ENCODE data around the gene PRKD3.
A peak's percentile ranks its signal among the peaks of the same experiment; 100 is the strongest.

The PRKD3 gene

GRCh38 chr2:37357530-37357929, 32.9 kb upstream of the PRKD3 start:
- Histone ChIP-seq H3K27ac (ENCODE audit: low read depth, low read length) (no peak overlapping the region), H3K36me3 (ENCODE audit: control insufficient read depth, insufficient read depth, low read length) (no peaks in the 10 kb centered on the region), H3K9me3 (ENCODE audit: control insufficient read depth, insufficient read depth, low read length) (no peaks in the 10 kb centered on the region), H3K27me3 (ENCODE audit: control insufficient read depth, insufficient read depth, low read length) (no peaks in the 10 kb centered on the region), H3K4me1 (ENCODE audit: control insufficient read depth, insufficient read depth, low read length) (peaks cover 4% of the 10 kb centered on the region; the same call in 1 of the 2 replicates), H3K9ac (ENCODE audit: low read depth, low read length) (no peak overlapping the region), H3K4me3 (ENCODE audit: low read depth, low read length) (no peak overlapping the region)

DNA sequence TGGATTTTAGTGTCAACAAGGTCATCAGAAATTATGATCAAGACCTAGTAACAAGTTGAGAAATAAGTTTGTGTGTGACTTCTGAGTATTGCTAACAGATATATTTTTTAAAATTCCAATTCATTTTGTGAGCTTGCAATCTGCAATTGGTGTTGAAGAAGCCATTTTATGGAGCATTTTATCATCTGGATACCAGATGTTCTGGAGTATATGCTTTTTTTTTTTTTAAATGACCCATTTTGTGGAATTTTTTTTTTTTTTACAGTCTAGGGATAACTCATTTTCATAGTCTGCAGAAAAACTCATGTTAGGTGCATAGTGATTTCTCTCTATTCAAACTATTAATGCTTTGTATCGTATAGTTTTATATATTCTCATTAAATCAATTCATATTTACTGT, 32.4 kb upstream of the PRKD3 start:
- no peak overlapping the region for H3K9ac ChIP-seq (ENCODE audit: low read depth, low read length)
- H3K9me3 ChIP-seq (ENCODE audit: control insufficient read depth, insufficient read depth, low read length): no peaks in the 10 kb centered on the region
- H3K27me3 ChIP-seq (ENCODE audit: control insufficient read depth, insufficient read depth, low read length): no peaks in the 10 kb centered on the region
- peaks cover 4% of the 10 kb centered on the region; the same call in 1 of the 2 replicates for H3K4me1 ChIP-seq (ENCODE audit: control insufficient read depth, insufficient read depth, low read length)
- no peaks in the 10 kb centered on the region for H3K36me3 ChIP-seq (ENCODE audit: control insufficient read depth, insufficient read depth, low read length)
- no peak overlapping the region for H3K4me3 ChIP-seq (ENCODE audit: low read depth, low read length)
- no peak overlapping the region for H3K27ac ChIP-seq (ENCODE audit: low read depth, low read length)

DNA sequence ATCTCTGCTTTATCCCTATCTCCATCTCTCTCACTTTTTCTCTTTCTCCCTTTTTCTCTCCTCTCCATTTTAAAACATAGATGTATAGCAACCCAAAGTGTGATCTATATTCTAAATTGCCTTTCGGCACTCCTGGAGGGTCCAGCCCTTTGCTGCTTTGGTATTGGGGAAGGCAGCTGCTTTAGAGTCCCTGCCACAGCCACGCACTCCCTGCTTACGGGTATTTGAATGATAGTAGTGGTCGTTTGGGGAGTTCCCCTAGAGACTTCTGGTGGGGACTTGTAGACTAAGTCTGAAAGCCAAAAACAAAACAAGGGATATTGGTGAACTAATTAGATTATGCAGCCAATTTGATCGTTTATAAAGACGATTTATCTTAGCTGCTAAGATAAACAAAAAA, 31.7 kb upstream of the PRKD3 start:
- Histone ChIP-seq H3K9ac (ENCODE audit: low read depth, low read length) (no peak overlapping the region), H3K9me3 (ENCODE audit: control insufficient read depth, insufficient read depth, low read length) (no peaks in the 10 kb centered on the region), H3K4me3 (ENCODE audit: low read depth, low read length) (no peak overlapping the region), H3K27me3 (ENCODE audit: control insufficient read depth, insufficient read depth, low read length) (no peaks in the 10 kb centered on the region), H3K36me3 (ENCODE audit: control insufficient read depth, insufficient read depth, low read length) (no peaks in the 10 kb centered on the region), H3K27ac (ENCODE audit: low read depth, low read length) (no peak overlapping the region), H3K4me1 (ENCODE audit: control insufficient read depth, insufficient read depth, low read length) (peaks cover 4% of the 10 kb centered on the region; the same call in 1 of the 2 replicates)

DNA sequence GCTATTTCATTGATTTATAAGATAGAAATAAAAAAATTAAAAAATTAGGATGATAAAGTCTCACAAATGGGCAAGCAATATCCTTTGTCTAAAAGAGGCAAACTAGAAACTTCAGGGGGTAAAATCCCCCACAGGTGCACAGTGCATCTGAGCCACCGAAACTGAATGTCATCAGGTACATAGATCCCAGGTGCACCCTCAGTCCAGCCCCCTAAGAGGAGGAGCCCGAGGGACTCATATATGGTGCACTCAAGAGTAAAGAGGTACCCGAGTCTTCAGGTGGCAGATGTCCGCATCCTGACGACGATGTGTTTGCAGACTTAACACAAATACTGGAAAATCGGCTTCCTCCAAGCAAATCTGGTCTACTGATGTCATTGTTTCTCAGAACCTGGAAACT, 31.1 kb upstream of the PRKD3 start:
- H3K27ac ChIP-seq (ENCODE audit: low read depth, low read length): no peak overlapping the region
- peaks cover 4% of the 10 kb centered on the region; the same call in 1 of the 2 replicates for H3K4me1 ChIP-seq (ENCODE audit: control insufficient read depth, insufficient read depth, low read length)
- no peak overlapping the region for H3K4me3 ChIP-seq (ENCODE audit: low read depth, low read length)
- H3K36me3 ChIP-seq (ENCODE audit: control insufficient read depth, insufficient read depth, low read length): no peaks in the 10 kb centered on the region
- no peaks in the 10 kb centered on the region for H3K9me3 ChIP-seq (ENCODE audit: control insufficient read depth, insufficient read depth, low read length)
- H3K9ac ChIP-seq (ENCODE audit: low read depth, low read length): no peak overlapping the region
- H3K27me3 ChIP-seq (ENCODE audit: control insufficient read depth, insufficient read depth, low read length): no peaks in the 10 kb centered on the region

GRCh38 chr2:37354531-37354930, 29.9 kb upstream of the PRKD3 start:
- no peaks in the 10 kb centered on the region for H3K9me3 ChIP-seq (ENCODE audit: control insufficient read depth, insufficient read depth, low read length)
- peaks cover 16% of the 10 kb centered on the region for H3K4me1 ChIP-seq (ENCODE audit: control insufficient read depth, insufficient read depth, low read length)
- H3K4me3 ChIP-seq (ENCODE audit: low read depth, low read length): no peak overlapping the region
- no peaks in the 10 kb centered on the region for H3K27me3 ChIP-seq (ENCODE audit: control insufficient read depth, insufficient read depth, low read length)
- H3K27ac ChIP-seq (ENCODE audit: low read depth, low read length): no peak overlapping the region
- no peaks in the 10 kb centered on the region for H3K36me3 ChIP-seq (ENCODE audit: control insufficient read depth, insufficient read depth, low read length)
- no peak overlapping the region for H3K9ac ChIP-seq (ENCODE audit: low read depth, low read length)

GRCh38 chr2:37350034-37350433, 25.4 kb upstream of the PRKD3 start:
- Histone ChIP-seq H3K9ac (ENCODE audit: low read depth, low read length) (no peak overlapping the region), H3K36me3 (ENCODE audit: control insufficient read depth, insufficient read depth, low read length) (no peaks in the 10 kb centered on the region), H3K9me3 (ENCODE audit: control insufficient read depth, insufficient read depth, low read length) (no peaks in the 10 kb centered on the region), H3K4me3 (ENCODE audit: low read depth, low read length) (no peak overlapping the region), H3K27me3 (ENCODE audit: control insufficient read depth, insufficient read depth, low read length) (no peaks in the 10 kb centered on the region; the same call in 1 of the 2 replicates), H3K27ac (ENCODE audit: low read depth, low read length) (peak overlapping the region; percentile 0), H3K4me1 (ENCODE audit: control insufficient read depth, insufficient read depth, low read length) (peaks cover 29% of the 10 kb centered on the region)

DNA sequence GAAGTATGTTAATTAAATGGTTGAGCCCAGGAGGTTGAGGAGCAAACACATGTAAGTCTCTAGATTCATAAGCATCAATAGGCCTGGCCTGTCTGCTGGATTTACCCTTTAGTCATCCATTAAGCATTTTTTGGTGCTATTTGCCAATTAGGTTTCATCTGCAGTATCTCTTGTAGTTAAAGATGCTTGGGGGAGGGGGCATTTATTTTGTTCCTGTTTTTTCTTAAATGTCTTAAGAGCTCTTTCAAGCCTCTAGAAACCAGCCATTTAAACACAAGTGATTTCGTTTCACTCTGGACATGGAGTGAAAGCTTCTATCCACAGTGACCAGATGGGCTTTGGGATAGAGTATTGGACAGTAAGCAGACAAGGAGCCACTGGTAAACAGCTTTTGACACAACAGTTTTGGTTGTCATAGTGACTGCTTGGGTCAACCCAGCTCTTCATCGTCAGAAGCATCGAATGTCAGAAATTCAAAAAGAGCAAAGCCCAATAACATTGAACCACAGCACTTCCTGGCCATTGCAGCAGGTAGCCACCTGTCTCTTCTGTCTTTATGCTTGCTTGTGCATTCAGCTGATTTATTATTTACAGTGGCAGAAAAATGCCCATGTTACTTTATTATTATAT, 24.7 kb upstream of the PRKD3 start:
- Histone ChIP-seq H3K4me1 (ENCODE audit: control insufficient read depth, insufficient read depth, low read length) (peaks cover 31% of the 10 kb centered on the region), H3K9ac (ENCODE audit: low read depth, low read length) (no peak overlapping the region), H3K9me3 (ENCODE audit: control insufficient read depth, insufficient read depth, low read length) (no peaks in the 10 kb centered on the region), H3K4me3 (ENCODE audit: low read depth, low read length) (no peak overlapping the region), H3K27ac (ENCODE audit: low read depth, low read length) (peak overlapping the region; percentile 76), H3K27me3 (ENCODE audit: control insufficient read depth, insufficient read depth, low read length) (peaks cover 5% of the 10 kb centered on the region), H3K36me3 (ENCODE audit: control insufficient read depth, insufficient read depth, low read length) (no peaks in the 10 kb centered on the region)

- Histone ChIP-seq H3K9ac (ENCODE audit: low read depth, low read length) (no peak overlapping the region), H3K9me3 (ENCODE audit: control insufficient read depth, insufficient read depth, low read length) (no peaks in the 10 kb centered on the region), H3K4me3 (ENCODE audit: low read depth, low read length) (no peak overlapping the region), H3K36me3 (ENCODE audit: control insufficient read depth, insufficient read depth, low read length) (no peaks in the 10 kb centered on the region), H3K27ac (ENCODE audit: low read depth, low read length) (peak overlapping the region; percentile 76), H3K4me1 (ENCODE audit: control insufficient read depth, insufficient read depth, low read length) (peaks cover 43% of the 10 kb centered on the region), H3K27me3 (ENCODE audit: control insufficient read depth, insufficient read depth, low read length) (peaks cover 8% of the 10 kb centered on the region)
Observed at GRCh38 chr2:37348155-37348554, 23.5 kb upstream of the PRKD3 start.

DNA sequence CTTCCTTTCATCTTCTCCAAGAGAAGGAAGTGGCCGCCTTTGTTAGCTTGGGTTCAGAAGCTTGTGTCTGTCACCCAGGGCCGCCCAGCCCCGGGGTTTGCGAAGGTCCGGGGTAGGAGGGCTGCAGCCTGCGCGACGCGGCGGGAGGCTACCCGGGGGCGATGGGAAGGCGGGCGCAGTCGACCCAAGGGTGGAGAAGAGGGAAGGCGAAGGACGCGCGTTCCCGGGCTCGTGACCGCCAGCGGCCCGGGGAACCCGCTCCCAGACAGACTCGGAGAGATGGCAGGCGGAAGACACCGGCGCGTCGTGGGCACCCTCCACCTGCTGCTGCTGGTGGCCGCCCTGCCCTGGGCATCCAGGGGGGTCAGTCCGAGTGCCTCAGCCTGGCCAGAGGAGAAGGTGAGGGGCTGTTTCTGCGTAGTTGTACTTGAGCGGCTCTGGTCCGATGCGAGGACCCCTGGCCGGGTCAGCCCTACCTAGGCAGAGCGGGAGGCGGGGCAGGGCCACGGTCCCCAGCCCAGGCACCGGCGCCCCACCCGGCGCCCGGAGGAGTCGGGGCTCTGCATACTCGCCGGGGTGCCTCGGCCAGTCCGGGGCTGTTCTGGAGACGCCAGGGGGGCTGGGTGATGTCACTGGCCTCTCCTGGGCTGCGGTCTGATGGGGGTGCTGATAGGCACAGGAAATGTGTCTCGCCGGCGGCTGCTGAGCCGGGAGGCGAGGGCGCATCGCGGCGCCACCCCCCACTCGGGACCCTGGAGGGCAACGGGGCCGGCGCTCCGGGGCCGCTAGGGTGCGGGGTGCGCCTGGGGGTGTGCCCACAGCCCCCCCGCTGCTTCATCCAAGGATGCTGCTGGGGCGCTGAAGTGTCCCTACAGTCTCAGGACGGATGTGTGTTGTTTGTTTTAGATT, 20.1 kb upstream of the PRKD3 start, which contains the start of gene QPCT:
Gene QPCT (plus strand): TSS at position 178 of the 909 bp plus-strand sequence. CDS start 102 bp downstream, at position 280.
- H3K4me3 ChIP-seq (ENCODE audit: low read depth, low read length): peak within 1 kb of the TSS; percentile 87

DNA sequence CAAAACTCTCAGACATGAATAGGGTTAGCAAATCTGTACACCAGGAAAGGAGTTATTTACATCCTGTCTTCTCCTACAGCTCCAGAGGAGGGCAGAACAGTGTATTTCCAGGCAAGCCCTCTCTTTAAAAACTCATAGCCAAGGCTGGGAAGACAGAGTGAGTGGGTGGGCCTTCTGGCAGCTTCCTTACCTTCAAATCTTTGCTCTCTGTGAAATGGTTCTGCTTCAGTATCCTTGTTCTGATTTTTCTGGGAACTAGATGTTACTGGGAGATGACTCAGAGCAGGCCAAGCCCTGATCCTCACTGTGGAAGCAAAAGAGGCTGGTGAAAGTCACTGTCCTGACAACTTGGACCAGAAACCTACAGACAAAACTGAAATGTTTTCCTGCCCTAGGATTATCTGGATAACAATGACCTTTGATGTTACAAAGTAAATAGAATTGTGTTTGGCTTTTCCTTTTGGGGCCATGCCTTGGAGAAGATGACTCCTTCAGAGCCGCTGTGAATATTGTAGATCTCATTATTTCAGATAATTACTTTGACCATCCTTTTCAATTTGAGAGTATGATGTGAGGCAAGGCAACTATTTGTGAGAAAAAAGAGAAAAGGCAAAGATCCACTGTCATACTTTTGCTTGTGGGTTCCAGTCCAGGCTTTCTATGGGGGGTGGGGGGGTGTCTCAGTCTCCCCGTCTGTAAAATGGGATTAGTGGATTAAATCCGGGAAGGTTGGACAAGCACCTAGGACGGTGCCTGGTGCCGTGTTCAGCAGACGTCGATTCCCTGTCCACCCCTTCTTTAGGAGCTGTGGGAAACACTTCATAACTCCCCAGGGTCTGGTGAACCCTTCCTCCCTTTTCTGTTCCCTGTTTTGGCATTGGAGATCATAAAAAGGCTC, 19.2 kb upstream of the PRKD3 start:
- Histone ChIP-seq H3K27me3 (ENCODE audit: control insufficient read depth, insufficient read depth, low read length) (peaks cover 8% of the 10 kb centered on the region), H3K4me3 (ENCODE audit: low read depth, low read length) (peak overlapping the region; percentile 87), H3K27ac (ENCODE audit: low read depth, low read length) (peak overlapping the region; percentile 57), H3K9ac (ENCODE audit: low read depth, low read length) (no peak overlapping the region), H3K36me3 (ENCODE audit: control insufficient read depth, insufficient read depth, low read length) (no peaks in the 10 kb centered on the region), H3K9me3 (ENCODE audit: control insufficient read depth, insufficient read depth, low read length) (no peaks in the 10 kb centered on the region), H3K4me1 (ENCODE audit: control insufficient read depth, insufficient read depth, low read length) (peaks cover 29% of the 10 kb centered on the region)

More for the DNA sequence above, 20.1 kb upstream of the PRKD3 start, which contains the start of gene QPCT:
- H3K9me3 ChIP-seq (ENCODE audit: control insufficient read depth, insufficient read depth, low read length): no peaks in the 10 kb centered on the region
- no peaks in the 10 kb centered on the region for H3K36me3 ChIP-seq (ENCODE audit: control insufficient read depth, insufficient read depth, low read length)
- H3K4me1 ChIP-seq (ENCODE audit: control insufficient read depth, insufficient read depth, low read length): peaks cover 38% of the 10 kb centered on the region
- peak within 1 kb of the TSS; percentile 57 for H3K27ac ChIP-seq (ENCODE audit: low read depth, low read length)
- H3K9ac ChIP-seq (ENCODE audit: low read depth, low read length): peak within 1 kb of the TSS; percentile 28; the same call in 1 of the 2 replicates
- H3K27me3 ChIP-seq (ENCODE audit: control insufficient read depth, insufficient read depth, low read length): peaks cover 8% of the 10 kb centered on the region

All from HUES48 (cell line).